T-helper 1 cell treated with Interleukin-12 subunit alpha and Interleukin-12 subunit beta and Interleukin-4 antibody, amounts not matched to agents 30 ng/mL and 1 ng/mL, for 36 hours (primary cell): Measurements from ENCODE around the gene ATP7A. TPM values are rescaled to one million over a fixed set of nuclear protein-coding genes. Genes with fewer than 3 reads are reported as not detected.
"Not testable (repeated sequence)": the region's sequence is repeated elsewhere in the genome, so short reads cannot be mapped to it uniquely, and the experiment has no call there.

Source experiments
- intact Hi-C: fragments of 100-400 bp; cut with micrococcal nuclease; formaldehyde crosslinking; loops from one replicate; pipeline ENCODE4 v1.15.1; 2024
- total RNA-seq: library from RNA; stranded (reverse); gene quantifications from 2 replicates; pipeline ENCODE4 v1.2.3, GENCODE V29; 2022

ATP7A gene
- total RNA-seq, 1 donor from 2014 or later, result 12.1 TPM

DNA sequence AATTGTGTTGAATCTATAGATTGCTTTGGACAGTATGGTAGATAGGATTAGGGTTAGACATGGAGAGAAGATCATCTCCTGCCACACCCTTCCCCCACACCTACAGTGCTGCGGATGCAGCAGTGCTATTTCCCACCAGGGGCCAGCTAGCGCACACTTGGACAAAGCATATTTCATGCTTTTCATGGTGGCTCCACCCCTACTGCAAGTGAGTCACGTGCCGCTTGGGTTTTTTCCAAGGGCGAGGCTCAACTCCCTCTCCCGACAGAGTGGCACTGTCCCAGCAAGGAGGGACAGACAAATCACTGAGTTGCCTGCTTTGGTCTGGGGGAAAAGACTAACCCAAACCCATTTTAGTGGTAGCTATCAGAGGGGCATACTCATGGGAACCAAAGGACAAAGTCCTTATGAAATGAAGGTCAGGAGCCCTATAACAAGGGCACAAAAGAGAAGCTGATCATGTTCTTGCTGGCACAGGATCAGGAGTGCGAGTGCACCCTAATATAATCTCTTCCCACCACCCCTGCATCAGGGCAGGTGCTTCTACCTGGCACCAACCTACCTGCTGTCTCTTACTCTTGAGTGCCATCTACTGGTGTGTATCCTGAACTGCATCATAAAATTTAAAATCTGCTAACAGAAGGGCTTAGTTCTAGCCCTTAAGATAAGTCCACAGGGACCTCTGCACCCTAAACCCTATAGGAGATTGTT is 114.0 kb downstream of the ATP7A start:
- intact Hi-C loops, result loop anchor here (1.0 to 10.0 kb wide), 7 partner anchors 114 to 1470 kb away; partner anchors contain the start of genes ATP7A, ATRX, COX7B and FGF16

DNA sequence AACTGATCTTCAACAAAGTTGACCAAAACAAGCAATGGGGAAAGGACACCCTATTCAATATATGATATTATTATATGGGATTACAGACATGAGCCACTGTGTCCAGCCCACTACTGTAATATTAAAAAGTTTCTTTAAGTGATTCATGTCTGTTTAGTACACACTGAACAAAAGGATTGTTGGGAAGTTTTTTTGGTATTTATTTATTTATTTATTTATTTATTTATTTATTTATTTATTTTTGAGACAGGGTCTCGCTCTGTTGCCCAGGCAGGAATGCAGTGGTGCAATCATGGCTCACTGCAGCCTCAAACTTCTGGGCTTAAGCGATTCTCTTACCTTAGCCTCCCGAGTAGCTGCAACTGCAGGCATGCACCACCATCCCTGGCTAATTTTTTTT is 117.3 kb downstream of the ATP7A start:
- intact Hi-C loops, result loop anchor here (2.0 to 10.0 kb wide), 5 partner anchors 353 to 1749 kb away; partner anchors contain the start of gene FGF16

DNA sequence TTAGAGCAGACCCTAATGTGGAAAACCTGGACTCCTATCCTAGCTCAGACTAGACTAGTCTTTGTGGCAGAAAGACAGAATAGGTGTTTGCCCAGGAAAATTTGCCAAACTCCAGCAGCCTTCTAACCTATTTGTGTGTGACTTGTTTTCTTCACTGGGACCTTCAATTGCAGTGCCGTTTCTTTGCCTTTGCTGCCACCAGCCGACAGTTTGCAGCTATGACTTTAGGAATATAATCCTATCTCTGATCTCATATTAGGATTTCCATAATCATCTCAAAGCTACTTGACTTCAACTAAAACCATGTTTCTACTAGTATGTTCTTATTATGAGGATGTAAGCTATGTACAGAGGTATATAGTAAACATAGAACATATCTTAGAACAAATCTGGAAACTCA is 119.2 kb downstream of the ATP7A start:
- intact Hi-C loops, result loop anchor here (2.0 to 10.0 kb wide), 5 partner anchors 355 to 1751 kb away; partner anchors contain the start of gene FGF16

DNA sequence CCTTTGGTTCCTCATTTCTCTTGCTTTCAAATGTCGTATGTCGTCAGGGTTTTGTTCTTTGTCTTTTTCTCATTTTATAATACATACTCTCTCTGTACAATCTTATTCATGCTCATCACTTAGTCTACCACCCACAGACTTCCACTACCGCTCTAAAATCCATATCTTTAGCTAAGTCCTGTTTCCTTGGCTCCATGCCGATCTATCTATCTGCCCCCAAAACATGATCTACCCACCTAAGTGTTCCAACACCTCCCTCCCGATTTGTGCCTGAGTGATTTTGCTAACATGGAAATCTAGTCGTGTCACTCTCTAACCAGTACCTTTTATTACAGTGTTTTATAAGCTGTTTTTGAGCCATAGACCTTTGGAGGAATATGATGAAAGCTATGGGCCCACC is 124.6 kb downstream of the ATP7A start:
- intact Hi-C loops, result no loop called here

DNA sequence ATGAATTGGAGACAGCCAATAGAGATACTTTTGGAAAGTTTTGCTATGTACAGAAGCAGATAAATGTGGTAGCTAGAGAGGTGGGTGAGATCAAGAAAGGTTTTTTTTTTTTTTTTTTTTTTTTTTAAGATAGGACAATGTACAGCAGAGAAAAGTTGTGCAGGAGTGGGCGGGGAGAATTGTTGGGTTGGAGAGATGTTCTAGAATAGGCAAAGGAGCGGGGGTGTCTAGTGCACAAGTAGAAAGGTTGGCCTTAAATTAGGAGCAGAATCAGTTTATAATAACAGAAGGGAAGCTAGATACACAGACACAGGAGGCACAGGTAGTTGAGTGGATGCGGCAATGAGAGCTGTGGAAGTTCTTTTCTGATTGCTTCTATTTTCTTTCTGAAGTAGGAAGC is 127.4 kb downstream of the ATP7A start:
- intact Hi-C loops, result no loop called here

DNA sequence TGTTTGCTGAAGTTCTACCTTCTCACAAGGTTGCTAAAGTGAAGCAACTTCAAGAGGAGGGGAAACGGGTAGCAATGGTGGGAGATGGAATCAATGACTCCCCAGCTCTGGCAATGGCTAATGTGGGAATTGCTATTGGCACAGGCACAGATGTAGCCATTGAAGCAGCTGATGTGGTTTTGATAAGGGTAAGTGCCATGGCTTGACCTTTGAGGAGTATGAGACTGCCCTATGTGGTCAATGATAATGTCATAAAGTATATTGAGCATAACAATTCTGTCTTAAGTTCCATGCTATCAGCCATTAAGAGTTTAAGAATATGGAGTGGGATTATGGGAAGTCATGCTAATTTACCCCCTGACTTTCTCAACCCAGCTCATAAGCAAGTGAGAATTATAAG is 132.1 kb downstream of the ATP7A start:
- intact Hi-C loops, result no loop called here

DNA sequence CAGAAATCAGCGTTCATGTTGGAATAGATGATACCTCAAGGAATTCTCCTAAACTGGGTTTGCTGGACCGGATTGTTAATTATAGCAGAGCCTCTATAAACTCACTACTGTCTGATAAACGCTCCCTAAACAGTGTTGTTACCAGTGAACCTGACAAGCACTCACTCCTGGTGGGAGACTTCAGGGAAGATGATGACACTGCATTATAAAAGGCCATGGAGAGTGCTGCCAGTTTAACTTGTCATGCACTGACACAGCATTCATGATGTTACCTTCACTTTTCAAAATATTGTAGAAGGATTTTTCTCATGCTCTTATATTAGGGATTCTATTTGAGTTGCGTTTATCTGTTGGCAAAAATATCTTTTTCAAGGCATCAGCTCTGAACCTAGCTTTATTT is 135.9 kb downstream of the ATP7A start:
- intact Hi-C loops, result no loop called here

DNA sequence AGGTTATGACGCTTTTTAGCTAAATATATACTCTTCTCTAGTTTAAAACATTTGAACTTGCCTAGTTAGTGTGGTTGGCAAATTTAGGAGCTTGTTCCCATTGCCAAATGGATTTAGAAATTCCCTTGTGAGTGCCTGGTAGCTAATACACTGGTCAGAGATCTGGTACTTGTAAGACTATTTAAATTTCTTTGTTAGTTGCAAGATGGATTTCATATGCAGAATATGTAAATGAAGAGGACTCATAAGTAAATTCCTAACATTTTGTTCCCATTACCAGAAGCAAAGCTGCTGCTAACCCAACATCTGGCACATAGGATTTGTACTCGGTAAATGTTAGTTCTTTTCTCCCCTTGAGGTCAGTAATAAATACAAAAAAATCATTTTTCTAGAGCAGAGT is 137.6 kb downstream of the ATP7A start:
- intact Hi-C loops, result no loop called here

DNA sequence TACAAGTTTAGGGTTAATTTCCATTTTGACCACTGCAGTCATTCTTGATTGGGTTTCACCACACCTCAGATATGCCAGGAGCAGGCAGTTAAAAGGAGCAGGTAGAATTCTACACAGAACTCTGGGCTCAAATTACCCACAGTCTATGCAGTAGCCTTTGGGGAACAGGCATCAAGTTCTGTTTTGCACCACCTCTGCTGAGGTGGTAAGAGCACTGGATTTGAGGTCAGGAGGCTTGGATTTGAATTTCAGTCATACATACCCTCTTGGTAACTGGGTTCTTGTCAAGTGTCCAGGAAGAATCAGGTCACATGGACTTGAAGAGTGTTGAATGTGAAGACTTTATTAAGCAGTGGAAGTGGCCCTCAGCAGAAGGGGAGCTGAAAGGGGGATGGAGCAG is 153.2 kb downstream of the ATP7A start:
- intact Hi-C loops, result no loop called here

DNA sequence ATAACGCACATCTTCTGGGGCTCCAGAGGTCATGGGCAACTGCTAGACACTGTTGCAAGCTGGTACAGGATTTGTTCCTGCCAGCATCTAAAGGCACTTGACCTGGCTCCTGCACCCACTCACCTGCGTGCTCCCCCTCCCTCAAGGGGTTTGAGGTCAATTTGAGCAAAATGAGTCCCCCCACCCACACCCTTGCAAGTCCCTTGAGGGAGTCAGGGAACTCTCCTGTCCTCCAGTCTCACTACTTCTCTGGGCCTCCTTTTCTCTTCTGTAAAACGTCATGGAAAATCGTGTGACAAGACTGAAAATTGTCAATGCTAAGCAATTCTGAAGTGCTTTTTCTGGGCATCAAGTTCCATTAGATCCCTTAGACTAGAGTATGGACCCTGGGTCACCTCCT is 153.7 kb downstream of the ATP7A start:
- intact Hi-C loops, result no loop called here

DNA sequence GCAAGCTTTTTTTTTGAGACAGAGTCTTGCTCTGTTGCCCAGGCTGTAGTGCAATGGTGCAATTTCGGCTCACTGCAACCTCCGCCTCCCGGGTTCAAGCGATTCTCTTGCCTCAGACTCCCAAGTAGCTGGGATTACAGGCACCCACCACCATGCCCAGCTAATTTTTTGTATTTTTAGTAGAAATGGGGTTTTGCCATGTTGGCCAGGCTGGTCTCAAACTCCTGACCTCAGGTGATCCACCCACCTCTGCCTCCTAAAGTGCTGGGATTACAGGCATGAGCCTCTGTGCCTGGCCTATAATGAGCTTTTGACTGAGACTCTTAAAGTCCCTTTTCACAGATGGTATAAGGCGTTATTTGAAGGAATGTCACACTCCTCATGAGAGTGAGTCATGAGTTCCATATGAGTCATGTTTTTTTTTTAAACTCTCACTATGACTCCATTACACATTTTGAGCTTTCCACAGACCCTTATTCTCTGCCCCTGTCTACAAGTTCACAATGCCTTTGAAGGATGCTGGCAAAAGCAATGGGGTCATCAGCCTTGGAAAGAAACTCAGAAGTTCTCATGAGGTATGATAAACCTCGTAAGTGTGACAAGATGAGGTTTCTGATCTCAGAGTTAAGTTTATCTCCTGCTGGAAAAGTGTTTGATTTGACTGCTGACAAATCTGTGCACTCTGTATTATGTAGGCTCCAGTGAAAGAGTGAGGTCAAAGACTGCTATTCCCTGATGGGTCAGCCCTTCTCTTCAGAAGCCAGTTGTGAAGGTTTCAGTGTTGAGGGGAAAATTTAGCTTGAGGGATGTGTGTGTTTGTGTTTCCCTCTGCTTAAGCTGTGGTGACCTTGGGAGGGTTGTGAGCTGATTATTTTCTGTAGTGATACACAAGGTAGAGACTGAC is 154.5 kb downstream of the ATP7A start:
- intact Hi-C loops, result loop anchor here (1.0 kb wide), 3 partner anchors 8 to 103 kb away; partner anchors contain the start of gene PGK1

DNA sequence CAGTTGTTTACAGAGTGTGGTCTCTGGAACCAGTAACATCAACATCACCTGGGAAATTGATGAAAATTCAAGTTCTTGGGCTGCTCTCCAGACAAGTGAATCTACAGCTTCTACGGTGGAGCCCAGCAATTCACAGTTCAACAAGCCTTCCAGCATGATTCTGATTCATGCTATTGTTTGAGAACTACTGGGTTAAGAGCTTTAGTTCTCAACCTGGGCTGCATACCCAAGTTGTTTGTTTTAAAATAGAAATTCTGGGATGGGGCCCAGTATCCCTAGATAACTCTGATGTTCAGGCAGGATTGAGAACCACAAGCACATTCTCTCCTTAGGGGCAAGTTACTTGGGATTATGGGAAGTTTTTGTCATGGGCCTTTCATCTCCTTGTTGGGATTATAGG is 155.6 kb downstream of the ATP7A start:
- intact Hi-C loops, result no loop called here

DNA sequence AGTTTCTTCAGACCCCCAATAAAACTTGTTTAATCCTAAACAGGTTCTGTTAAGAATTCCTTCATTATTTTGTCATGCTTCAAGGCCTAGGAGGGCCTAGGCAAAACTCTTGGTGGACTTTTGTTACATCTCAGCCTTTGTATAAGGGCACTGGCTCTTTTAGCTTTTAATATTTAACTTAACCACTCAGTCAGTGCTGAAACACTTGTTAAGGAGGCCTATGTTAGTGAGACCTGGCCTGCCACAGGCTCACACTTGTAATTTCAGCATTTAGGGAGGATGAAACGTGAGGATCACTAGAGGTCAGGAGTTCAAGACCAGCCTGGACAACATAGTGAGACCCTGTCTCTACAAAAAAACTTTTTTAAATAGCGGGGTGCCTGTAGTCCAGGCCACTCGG is 160.8 kb downstream of the ATP7A start:
- intact Hi-C loops, result no loop called here

DNA sequence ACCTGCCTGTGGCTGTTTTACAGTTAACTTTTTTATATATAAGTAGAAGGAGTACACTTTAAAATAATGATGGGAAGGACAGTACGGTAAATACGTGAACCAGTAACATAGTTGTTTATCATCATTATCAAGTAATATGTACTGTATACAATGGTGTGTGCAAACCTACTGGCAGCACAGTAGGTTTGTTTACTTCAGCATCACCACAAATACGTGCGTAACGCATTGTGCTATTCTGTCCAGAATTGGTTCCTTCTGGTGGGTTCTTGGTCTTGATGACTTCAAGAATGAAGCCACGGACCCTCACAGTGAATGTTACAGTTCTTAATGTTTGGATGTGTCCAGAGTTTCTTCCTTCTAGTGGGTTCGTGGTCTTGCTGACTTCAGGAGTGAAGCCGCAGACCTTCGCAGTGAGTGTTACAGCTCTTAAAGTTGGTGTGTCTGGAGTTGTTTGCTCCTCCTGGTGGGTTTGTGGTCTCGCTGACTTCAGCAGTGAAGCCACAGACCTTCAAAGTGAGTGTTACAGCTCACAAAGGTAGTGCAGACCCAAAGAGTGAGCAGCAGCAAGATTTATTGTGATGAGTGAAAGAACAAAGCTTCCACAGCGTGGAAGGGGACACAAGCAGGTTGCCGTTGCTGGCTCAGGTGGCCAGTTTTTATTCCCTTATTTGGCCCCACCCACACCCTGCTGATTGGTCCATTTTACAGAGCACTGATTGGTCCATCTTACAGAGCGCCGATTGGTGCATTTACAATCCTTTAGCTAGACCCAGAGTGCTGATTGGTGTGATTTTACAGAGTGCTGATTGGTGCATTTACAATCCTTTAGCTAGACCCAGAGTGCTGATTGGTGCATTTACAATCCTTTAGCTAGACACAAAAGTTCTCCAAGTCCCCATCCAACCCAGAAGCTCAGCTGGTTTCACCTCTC is 162.9 kb downstream of the ATP7A start:
- intact Hi-C loops, result loop anchor here (1.0 to 2.0 kb wide), 2 partner anchors 8 to 33 kb away; no protein-coding TSS in a partner anchor

DNA sequence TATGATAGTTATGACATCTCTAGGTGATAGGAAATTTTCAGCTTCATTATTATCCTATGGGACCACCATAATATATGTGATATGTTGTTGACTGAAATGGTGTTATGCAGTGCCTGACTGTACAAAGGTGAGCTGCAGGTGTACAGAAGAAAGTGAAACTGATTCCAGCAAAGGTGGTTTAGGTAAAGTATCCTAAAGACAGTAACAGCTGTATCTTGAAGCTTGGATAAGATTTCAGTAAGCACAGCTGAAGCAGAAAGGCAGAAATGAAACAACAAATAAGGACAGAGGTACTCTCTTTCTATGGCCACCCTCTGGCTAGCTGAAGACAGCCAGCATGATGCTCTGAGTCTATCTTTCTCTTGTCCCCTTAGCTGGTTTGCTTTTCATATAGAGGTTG is 163.6 kb downstream of the ATP7A start:
- intact Hi-C loops, result loop anchor here (2.0 kb wide), 1 partner anchor 33 kb away; no protein-coding TSS in a partner anchor

DNA sequence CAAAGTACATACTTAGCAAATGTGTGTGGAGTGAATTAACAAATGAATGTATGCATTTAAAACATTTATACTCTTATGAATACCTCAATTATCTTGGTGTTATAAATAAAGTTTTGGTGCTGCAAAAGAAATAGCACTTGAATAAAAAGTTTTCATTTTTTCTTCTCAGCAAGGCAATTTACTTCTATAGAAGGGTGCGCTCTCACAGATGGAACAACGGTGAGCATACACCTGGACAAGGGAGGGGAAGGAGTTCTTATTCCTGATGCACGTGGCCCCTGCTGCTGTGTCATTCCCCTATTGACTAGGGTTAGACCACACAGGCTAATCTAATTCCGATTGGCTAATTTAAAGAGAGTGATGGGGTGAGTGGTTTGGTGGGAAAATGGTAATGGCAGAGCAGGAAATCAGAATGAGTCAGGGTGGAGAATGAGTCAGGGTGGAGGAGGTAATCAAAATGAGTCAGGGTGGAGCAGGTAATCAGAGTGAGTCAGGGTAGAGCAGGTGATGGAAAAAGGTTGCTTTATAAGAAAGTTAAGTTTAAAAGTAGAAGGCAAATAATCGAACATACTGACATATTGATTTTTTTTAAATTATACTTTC is 165.4 kb downstream of the ATP7A start:
- intact Hi-C loops, result loop anchor here (2.0 kb wide), 1 partner anchor 31 kb away; no protein-coding TSS in a partner anchor

DNA sequence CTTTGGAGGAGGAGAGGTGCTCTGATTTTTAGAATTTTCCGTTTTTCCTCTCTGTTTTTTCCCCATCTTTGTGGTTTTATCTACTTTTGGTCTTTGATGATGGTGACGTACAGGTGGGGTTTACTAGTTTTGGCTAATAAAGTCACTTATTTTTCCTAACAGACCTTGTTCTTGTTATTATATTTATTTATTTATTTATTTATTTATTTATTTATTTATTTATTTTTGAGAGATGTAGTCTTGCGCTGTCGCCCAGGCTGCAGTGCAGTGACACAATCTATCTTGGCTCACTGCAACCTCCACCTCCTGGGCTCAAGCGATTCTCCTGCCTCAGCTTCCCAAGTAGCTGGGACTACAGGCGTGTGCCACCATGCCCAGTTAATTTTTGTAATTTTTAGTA is 170.9 kb downstream of the ATP7A start:
- intact Hi-C loops, result not testable (repeated sequence)

DNA sequence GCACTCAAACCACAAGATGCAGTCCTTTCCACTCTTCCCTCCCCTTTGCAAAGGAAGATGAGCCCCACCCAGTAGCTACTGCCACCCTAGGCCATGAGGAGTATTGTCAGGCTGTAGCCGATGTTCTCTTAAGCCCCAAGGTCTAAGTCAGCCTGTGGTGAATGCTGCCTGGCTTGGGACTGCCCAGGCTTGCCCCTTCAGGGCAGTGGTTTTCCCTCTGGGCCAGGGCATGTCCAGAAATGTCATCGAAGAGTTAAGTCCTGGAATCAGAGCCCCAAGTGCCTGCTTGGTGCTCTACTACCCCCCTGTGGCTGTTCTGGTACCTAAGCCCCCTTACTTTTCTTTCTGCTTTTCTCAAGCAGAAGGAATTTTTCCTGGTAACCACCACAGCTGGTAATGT is 181.8 kb downstream of the ATP7A start:
- intact Hi-C loops, result loop anchor here (1.0 kb wide), 1 partner anchor 182 kb away; the partner anchor contains the start of gene ATP7A

DNA sequence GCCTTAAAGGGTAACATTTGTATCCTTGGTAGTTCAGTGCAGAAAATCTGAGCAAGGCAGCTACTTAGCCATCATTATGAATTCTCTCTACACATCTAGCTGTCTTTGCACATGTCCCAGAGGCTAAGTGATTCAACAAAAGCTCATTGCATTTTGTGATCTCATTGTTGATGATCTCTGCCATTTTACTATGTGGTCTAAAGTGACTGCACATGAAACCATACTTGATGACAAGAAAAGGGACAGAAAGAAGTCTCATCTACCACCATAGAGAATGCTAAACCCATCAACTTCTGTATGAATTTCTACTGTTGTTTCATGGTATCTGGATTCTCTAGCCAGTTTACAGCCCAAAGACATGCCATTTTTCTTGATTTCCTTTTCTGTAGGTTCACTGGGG is 187.6 kb downstream of the ATP7A start:
- intact Hi-C loops, result no loop called here
